Raji (cell line): ENCODE data around the gene CARD14.

ENCODE experiments used
- POLR2A ChIP-seq: IDR thresholded peaks from 2 replicates; pipeline ENCODE4 v1.6.1; 2011; ENCODE audit warnings: low read depth, low read length, control low read depth; ENCODE audit not compliant: insufficient read depth

CARD14 gene

GRCh38 chr17:80191865-80192661 lies 22.2 kb downstream of the CARD14 start:
- no peak for TF ChIP-seq POLR2A

GRCh38 chr17:80195141-80195540 lies 25.3 kb downstream of the CARD14 start:
- no peak for TF ChIP-seq POLR2A

- no peak for TF ChIP-seq POLR2A
Measured at GRCh38 chr17:80195671-80196529, 26.1 kb downstream of the CARD14 start.

GRCh38 chr17:80196652-80197051 lies 26.8 kb downstream of the CARD14 start:
- no peak for TF ChIP-seq POLR2A

GRCh38 chr17:80198144-80198661 lies 28.4 kb downstream of the CARD14 start:
- TF ChIP-seq POLR2A, result no peak

- no peak for TF ChIP-seq POLR2A
Measured at GRCh38 chr17:80201446-80201845, 31.6 kb downstream of the CARD14 start.

- no peak for TF ChIP-seq POLR2A
Measured at GRCh38 chr17:80202197-80202596, 32.4 kb downstream of the CARD14 start.

- TF ChIP-seq POLR2A, result no peak
Measured at GRCh38 chr17:80203471-80203963, 33.7 kb downstream of the CARD14 start.

GRCh38 chr17:80204626-80205468 lies 35.0 kb downstream of the CARD14 start:
- no peak for TF ChIP-seq POLR2A

GRCh38 chr17:80205811-80206210 lies 36.0 kb downstream of the CARD14 start:
- no peak for TF ChIP-seq POLR2A

- TF ChIP-seq POLR2A, result no peak
Measured at GRCh38 chr17:80208050-80208449, 38.2 kb downstream of the CARD14 start.

- no peak for TF ChIP-seq POLR2A
Measured at GRCh38 chr17:80209765-80210164, 39.9 kb downstream of the CARD14 start.

- no peak for TF ChIP-seq POLR2A
Measured at GRCh38 chr17:80210348-80211108, 40.7 kb downstream of the CARD14 start.

- no peak for TF ChIP-seq POLR2A
Measured at GRCh38 chr17:80212109-80212508, 42.3 kb downstream of the CARD14 start.
